Stimulated activated CD8-positive, alpha-beta memory T cell treated with anti-CD3 and anti-CD28 coated beads, Interleukin-15, amount 100 ng/mL, for 4 hours (primary cell): ENCODE data around the gene LGALS7.

Experiments
- DNase-seq, 2 donors: peaks; one replicate each; pipeline ENCODE4 v3.0.0-alpha.2; 2020; ENCODE audit warnings: low read depth in 2 of 2

The LGALS7 gene

DNA sequence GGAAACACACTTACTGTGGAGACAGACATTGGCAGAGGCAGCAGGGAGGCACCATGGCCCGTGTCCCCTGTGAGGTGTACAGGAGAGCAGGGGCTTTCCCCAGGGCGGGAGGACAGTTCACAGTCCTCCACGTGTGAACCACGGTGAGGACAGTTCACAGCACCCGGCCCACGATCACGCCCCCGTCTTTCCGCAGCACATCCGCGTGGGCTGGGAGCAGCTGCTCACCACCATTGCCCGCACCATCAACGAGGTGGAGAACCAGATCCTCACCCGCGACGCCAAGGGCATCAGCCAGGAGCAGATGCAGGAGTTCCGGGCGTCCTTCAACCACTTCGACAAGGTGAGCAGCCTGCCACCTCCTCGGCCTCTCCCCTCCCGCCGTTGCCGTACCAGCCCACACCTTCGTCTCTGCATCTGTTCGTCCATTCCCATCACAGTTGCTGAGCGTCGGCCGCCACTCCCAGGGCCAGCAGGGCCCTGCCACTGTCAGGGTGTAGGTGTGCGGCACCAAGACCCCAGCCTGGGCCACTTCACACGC, 46.5 kb downstream of the LGALS7 start:
- peak in 1 of 2 donors; percentile 41 for DNase-seq

DNA sequence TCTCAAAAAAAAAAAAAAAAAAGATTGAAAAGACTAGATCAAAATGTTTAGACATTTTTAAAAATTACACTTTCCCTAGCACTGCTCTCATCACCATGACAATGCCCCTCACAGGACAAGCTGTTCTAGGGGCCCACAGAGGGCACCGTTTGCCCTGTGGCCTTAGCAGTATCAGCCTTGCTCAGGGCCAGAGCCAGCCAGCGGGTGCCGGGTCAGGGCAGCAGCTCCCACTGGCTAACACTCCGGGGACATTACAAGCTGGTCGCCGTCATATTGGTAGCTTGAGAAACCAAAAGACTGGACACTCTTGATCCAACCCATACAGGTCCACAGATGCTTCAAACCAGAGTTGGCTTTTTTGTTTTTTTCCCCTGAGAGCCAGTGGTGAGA, 47.0 kb downstream of the LGALS7 start:
- no peak for DNase-seq

DNA sequence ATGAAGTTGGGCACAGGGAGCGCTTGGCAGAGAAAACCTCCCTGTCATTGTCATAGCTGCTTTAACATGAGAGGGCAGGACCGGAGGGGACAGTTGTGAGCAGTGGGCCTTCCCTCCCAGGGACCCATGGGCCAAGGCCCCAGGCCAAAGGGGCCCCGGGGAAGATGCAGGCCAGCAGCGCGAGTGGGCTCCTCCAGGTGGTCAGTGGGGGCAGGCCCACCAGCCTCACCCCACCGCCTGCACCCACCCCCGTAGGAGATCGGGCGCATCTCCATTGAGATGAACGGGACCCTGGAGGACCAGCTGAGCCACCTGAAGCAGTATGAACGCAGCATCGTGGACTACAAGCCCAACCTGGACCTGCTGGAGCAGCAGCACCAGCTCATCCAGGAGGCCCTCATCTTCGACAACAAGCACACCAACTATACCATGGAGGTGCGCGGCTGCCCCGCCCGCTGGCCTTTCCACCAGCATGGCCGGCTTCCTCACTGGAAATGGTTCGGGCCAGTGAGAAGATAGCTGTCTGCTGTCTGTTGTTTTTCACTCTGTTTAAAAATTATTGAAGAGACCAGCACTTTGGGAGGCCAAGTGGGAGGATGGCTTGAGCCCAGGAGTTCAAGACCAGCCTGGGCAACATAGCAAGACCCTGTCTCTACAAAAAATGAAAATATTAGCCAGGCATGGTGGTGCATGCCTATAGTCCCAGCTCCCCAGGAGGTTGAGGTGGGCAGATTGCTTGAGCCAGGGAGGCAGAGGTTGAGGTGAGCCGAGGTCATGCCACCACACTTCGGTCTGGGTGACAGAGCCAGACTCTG, 47.6 kb downstream of the LGALS7 start:
- no peak for DNase-seq

- no peak for DNase-seq
Measured at GRCh38 chr19:38723990-38724854, 49.1 kb downstream of the LGALS7 start.

GRCh38 chr19:38723606-38723965, 49.7 kb downstream of the LGALS7 start:
- no peak for DNase-seq

DNA sequence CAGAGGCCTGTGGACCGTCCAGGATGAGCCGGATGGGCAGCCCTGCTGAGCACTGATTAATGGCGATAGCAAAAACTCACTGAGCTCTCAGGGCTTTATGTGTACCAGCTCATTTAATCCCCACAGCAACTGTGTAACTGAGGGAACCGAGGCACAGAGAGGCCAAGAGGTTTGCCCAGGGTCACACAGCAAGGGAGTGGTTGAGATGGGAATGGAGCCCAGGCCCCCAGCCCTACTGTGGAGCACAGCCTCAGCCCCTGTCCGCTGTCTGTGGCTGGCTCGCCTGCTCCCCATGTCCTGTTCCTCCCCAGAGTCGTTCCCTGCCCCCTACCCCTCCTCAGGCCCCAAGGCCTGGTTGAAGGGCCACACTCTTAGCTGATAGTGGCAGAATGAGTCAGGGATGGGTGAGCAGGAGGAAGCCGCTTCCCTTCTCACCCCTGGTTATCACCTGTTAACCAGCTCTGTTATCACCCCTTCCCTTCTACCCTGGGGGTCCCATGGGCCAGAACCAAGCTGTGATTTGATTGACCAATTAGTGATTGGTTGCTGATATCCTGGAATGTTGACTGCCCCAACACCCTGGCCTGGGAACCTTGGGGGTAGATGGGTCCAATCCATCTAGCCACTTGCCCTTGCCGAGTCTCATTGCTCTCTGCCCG, 50.2 kb downstream of the LGALS7 start:
- DNase-seq: no peak

GRCh38 chr19:38721979-38722773, 51.1 kb downstream of the LGALS7 start:
- DNase-seq: no peak

GRCh38 chr19:38721496-38721895, 51.8 kb downstream of the LGALS7 start:
- DNase-seq: no peak
